Neural cell (in vitro differentiated cells): Measurements from ENCODE around the gene FSTL5.
"Not testable (repeated sequence)": the region's sequence is repeated elsewhere in the genome, so short reads cannot be mapped to it uniquely, and the experiment has no call there.

ENCODE experiments used
- CTCF ChIP-seq: fragments of 450-650 bp; IDR thresholded peaks from 2 replicates; pipeline ENCODE4 v1.5.1; 2014; ENCODE audit warnings: antibody characterized with exemption, mild to moderate bottlenecking, moderate library complexity; ENCODE audit not compliant: poor library complexity, severe bottlenecking
- EP300 ChIP-seq: fragments of 450-650 bp; conservative IDR thresholded peaks from 2 replicates; pipeline ENCODE4 v1.6.1; 2014; ENCODE audit warnings: antibody characterized with exemption, mild to moderate bottlenecking, moderate library complexity; ENCODE audit not compliant: poor library complexity, severe bottlenecking
- EZH2 ChIP-seq: fragments of 200-600, 300-800 bp; shearing (Covaris generic), sonication (generic); IDR thresholded peaks from 2 replicates; pipeline ENCODE4 v1.6.1; 2014; ENCODE audit warnings: antibody characterized with exemption, low read length, borderline replicate concordance, mild to moderate bottlenecking; ENCODE audit not compliant: insufficient read depth, poor library complexity, severe bottlenecking
- MXI1 ChIP-seq: fragments of 450-650 bp; conservative IDR thresholded peaks from 2 replicates; pipeline ENCODE4 v1.6.1; 2014; ENCODE audit warnings: antibody characterized with exemption, mild to moderate bottlenecking; ENCODE audit not compliant: poor library complexity, severe bottlenecking
- POLR2AphosphoS5 ChIP-seq: IDR thresholded peaks from 2 replicates; pipeline ENCODE4 v1.6.1; 2012
- RAD21 ChIP-seq: fragments of 450-650 bp; conservative IDR thresholded peaks from 2 replicates; pipeline ENCODE4 v1.6.1; 2014; ENCODE audit warnings: antibody characterized with exemption, mild to moderate bottlenecking, moderate library complexity
- SMC3 ChIP-seq: fragments of 450-650 bp; conservative IDR thresholded peaks from 2 replicates; pipeline ENCODE4 v1.6.1; 2014; ENCODE audit warnings: antibody characterized with exemption, mild to moderate bottlenecking, moderate library complexity; ENCODE audit not compliant: poor library complexity
- TAF1 ChIP-seq: IDR thresholded peaks from 2 replicates; pipeline ENCODE4 v1.6.1; 2012; ENCODE audit warnings: low read depth

- not testable (repeated sequence) for TF ChIP-seq CTCF, TAF1, POLR2AphosphoS5, EZH2, RAD21, MXI1, SMC3, EP300
Observed at GRCh38 chr4:162103908-162104307, 59.9 kb downstream of the FSTL5 start.
